Stimulated activated CD4-positive, alpha-beta T cell treated with anti-CD3 and anti-CD28 coated beads, Interleukin-15, amount 100 ng/mL, for 24 hours (primary cell): Measurements from ENCODE around the gene ZNF385D.

Experiments used
- DNase-seq: peaks from one replicate; pipeline ENCODE4 v3.0.0-alpha.2; 2020

Gene ZNF385D

DNA sequence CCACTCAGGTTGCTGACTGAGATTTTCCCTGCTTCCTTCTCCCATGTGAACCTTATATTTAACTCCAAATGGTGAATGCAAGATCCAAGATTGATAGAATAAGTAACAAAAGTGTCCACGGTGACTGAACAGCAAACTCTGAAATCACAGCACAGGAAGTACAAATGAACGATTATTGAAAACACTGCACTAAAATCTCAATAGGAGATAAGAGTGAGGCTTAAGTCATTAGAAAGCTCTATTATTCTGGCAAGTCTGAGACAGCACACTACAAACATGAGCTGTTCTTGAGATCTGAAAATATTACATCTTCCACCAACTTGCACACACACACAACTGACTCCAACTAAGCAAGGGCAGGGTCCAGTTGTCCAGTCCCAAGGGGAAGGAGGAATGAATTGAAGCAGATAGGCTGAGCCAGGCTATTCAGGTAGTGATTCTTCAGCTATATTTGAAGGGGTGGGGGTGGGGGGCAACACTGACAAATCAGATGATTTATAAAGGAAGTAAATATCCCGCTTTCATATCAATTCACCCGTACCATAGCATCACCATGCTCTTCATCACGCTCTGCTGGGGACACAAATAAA lies 2.9 kb downstream of the ZNF385D start:
- no peak for DNase-seq

DNA sequence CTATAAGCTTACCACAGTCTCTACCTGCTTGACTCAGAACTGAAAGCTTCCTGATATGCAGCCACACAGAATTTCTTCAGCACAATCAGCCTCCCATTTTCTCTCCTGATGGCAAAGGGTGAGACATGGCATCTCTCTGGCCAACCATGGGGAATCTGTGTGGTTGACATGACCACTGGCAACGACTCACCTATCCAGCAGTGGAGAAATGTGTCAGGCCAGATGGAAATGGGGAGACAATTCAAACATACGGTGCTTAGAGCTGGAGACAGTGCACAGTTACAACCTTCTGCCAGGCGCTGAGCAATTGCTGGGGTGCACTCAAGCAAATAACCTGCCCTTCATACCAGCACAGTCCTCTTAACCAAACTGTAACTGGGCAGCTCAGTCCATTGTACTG lies 3.6 kb downstream of the ZNF385D start:
- no peak for DNase-seq

DNA sequence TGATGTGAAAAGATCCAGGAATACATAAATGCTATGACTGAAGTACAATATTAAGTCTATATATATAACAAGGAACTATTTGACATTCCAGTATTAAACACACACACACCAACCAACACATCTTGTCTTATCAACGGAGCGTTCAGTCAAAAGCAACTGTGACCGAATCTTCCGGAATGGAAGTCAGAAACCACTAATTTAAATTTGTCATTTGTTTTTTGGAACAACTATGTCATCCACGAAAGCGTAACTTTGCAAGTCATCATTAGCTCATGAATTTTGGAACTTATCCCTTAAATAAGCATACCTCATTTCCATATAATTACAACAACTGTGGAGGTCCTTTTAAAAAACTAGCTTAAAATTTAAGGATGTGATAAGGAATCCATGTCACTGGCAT lies 5.0 kb downstream of the ZNF385D start:
- DNase-seq, result no peak

DNA sequence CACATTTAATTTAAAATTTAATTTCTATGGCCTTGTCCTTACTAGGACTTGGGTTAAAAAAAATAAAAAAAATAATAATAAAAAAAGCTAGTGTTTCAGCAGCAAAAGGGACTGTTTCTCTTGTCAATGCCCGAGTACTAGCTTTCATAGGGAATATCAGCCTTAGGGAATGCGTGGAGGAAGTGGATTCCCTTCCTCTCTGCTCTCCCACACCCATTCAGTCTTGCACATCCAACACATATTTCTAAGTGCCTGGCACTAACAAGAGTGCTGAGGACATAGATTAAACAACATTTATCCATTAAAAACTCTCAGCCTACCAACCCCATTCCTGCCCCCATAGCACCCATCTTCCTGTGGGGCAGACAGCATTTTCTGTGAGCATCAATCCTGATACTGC lies 6.2 kb downstream of the ZNF385D start:
- no peak for DNase-seq

DNA sequence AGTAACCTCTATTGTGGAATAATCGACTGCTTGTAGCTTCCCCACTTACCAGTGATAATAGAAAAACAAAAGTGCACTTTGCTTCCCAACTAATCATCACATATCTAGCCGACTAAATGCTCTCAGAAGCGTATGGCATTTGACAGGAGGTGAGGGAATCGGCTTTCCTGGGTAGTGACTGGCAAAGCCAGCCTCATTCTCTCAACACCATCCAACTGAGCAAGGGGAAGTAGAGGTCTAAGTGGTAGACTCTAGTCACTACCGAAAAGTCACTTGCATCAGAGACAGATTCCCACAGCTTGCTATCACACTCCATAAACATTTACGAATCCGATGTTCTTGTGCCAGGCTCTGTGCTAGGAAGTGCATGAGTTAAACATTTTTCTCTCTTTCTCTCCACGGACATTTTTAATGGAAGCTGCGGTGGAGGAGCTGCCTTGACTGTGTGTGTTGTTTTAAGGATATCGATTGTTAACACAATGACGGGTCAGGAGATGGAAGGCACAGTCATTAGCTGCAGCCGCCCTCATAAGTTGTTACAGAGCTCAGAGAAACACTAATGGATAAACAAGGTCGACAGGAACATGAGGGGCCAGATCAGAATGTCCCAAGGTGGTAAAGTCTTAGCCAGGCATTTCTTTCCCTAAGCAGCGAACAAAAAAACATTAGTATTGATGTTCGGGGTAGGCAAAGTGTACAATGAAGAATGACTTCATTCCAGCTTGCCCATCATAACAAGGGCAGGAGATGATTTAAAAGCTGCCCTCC lies 11.9 kb downstream of the ZNF385D start:
- no peak for DNase-seq

DNA sequence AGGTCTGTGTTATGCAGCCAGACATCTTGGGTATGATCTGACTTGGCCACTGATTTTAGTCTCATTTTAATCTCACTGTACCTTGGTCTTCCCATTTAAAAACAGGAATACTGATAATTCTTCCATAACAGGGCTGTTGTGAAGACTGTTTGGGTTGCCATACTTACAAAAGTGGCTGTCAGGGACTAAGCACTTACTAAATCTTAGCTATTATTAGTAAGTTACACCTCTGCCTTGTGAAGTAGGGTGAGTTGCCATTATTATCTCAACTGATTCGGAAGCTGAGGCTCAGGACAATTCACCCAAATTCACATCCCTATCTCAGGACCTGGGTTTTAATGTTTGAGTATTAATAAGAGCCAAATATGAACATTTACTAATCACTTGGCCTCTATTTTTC lies 12.7 kb downstream of the ZNF385D start:
- DNase-seq, result no peak

DNA sequence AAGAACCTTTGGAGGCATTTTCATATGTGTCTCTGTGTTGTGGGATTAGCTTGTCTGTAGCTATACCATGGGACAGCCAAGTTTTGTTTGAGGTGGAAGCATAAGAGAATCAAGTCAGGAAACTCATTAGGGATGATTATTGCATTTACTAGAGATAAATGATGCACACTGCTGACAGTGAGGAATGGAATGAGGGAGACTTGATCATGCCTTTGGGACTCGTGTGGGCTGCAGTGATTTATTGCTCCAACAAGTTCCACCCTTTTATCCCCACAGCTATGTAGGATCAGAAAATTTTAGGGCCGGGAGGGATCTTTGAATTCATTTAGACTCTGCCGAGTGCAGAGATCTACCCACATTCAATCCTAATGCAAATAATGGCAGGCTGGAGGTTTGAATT lies 16.3 kb downstream of the ZNF385D start:
- DNase-seq, result no peak

DNA sequence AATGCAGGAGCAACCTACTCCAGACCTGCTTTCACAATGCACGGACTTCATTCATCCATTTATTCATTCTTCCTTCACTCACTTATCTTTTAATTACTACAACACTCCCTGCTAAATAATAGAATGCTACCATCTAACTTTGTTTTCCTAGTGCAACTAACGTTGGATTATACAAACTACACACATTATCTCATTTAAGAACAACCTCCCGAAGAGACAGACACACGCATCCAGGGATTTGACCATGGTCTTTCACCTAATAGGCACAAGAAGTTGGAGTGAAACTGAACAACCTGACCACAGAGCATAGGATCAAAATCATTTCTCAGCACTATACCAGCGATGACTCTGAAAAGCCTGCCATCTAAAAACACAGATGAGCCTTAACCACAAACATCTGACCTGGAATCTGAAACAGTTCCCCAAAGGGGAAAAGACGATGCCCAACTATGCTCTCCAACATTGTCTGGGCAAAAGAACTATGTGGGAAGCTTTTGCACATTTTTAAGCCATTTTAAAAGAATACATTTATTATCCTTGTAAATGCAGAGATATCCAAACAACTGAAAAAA lies 21.0 kb downstream of the ZNF385D start:
- DNase-seq, result no peak

DNA sequence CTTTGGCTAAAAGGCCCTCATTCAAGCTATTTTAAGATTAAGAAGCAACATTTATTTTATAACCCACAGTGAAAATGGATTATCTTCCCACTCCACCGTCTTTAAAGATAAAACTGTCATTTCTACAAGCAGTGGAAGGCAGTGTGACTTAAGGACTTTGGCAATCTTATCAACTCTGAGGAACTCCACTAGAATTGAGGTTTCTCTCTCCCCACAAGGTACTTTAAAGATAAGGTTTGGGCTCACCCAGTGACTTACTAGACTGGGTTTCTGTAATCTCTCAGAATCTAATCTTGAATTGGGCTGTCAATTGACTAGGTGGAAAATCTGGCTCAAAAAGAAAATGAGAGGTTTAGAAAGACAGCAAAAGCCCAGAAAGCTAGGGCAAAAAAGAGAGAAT lies 21.7 kb downstream of the ZNF385D start:
- DNase-seq, result no peak

DNA sequence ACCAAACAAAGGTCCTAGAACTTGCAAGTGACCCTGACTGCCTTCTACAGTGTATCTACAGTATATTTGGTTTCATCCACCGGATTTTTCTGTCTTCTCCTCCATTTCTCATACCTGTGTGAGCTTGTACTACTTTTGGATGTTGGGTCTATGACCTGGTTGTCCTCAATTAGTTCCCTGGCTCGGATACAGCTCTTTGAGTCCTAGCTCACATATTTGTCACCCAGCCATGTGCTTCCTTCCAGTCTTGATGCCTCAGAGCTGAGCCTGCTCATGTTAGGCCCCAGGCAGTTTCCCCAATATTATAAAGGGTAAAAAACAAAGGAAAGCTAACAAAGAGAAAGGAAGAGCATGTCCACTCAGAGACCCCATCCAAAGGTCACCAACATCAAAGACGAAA lies 28.2 kb downstream of the ZNF385D start:
- no peak for DNase-seq

DNA sequence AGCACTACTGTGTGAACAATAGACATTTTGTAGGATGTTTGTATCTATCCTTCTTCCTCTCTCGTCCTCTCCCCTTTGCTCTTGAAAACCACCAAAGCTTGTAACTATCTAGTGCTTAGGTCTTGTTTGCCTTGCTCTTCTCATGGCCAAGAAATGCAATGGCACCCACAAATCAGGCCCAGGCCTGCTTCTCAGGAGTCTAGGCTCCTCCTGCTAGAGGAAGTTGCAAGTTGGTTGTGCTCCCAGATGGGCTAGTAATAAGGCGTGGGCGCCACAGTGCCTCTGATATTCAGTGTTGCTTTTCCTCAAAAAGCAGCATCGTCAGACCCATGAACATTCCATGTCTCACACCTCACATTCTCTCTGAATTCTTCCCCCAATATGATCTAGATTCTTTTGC lies 28.7 kb downstream of the ZNF385D start:
- DNase-seq, result no peak

DNA sequence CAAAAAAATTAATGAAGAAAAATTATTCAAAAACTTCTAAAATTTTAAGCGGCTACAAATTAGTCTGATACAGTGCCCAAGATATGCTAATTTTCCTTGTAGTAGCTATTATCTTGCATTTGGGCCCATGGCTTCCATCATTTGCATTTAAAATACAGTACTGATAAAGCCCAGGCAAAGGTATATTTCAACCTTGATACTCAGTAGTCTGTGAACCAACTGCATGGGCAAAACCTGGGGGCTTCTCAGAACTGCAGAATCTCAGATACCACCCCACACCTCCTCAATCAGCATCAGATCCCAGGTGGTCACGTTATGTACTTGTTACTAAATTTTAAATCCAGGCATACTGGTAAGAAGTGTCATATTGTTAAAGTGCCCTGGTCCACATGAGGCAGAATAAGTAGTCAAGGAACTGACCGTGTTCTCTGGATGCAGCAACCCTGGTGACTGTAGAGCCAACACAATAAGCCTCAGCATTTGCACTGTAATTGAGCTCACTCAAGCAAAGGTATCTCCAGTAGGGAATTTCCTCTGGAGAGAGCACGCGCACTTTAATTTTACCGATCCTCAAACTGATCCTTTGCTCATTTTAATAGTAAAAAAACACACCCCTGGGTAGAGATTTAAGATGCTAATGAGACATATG lies 31.9 kb downstream of the ZNF385D start:
- no peak for DNase-seq

DNA sequence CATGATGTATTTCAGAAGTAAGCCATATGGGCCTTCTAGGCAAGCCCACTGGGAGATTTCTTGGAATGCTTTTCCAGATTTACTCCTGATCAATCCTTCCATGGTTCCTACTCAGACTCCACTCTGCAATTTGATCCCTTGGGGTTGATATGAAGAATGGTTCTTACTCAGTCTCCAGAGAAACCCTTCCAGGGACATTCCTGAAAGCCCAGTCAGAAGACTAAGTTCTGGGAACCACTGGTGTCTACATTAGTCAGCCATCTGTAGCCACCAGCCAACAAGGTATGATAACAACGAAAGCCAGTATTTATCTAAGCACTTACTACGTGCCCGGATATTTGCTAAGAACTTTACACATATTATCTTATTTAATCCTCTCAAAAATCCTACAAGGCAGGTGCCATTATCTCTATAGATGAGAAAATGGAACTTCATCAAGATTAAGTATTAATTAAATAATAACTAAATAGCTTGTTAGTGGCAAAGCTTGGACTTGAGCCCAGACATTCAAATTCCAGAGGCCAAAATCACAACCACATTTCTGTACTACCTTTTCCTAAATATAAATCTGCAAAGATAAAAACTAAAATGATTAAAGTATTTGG lies 32.7 kb downstream of the ZNF385D start:
- no peak for DNase-seq

DNA sequence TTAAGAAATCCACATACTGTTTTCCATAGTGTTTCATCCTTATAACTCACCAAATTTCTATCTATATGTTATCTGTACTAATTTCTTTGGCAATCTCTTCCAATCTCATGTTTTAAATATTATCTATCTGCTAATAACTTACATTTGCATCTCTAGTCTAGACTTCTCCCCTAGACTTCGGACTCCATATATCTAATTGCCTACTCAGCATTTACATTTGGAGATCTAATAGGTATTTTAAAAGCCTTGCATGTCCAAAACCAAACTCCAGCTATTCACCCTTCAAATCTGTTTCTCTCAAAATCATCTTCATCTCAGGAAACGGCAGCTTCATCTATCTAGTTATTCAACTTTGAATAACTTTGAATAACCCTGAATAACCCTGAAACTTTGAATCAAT lies 35.3 kb downstream of the ZNF385D start:
- no peak for DNase-seq

DNA sequence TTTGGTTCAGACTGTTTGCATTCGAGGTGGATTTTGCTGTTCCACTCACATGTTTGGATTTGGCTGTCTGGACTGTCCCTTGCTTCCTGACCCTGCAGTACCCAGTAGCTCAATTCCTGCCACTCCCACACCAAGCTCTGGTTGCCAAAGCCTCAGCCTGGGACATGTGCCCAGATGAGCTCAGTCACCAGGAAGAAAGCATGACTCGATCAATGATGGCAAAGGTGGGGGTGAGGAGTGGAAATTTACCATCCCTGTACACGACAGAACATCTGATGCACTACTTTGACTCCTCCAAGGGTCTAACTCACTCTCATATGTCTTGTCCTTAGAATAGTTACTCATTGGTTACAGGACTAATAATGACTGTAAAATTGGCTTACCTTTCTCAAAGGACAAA lies 45.2 kb downstream of the ZNF385D start:
- no peak for DNase-seq

DNA sequence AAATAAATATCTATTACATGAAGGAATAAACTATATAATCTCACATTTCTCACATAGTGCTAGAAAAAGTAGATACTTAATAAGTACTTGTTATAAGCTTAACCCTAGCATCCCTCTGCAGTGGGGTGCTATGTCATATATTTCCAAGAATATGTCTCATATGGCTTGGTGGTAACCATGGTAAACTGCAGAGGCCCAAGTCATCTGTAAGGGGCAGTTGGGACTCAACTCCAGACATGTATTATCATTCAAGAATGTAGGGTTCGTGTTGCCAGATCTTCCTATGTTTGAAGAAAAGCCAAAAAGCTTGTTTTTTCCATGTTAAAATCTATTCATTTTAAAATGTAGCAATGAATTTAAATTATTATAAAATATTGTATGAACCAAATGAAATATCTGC lies 46.2 kb downstream of the ZNF385D start:
- no peak for DNase-seq

DNA sequence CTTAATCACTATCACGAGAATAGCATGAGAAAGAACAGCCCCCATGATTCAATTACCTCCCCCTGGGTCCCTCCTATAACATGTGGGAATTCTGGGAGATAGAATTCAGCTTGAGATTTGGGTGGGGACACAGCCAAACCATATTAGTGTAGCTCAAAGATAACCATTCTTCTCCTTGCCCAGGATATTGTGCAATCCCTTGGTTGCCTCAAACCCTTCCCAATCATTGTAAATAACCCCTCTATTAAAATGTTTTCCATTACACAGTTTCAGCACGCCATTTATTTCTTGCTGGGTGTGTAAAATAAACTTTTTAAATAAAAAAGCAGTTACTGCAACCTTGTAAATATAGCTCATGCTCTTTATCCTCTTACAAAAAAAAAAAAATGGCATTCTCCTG lies 47.7 kb downstream of the ZNF385D start:
- no peak for DNase-seq

DNA sequence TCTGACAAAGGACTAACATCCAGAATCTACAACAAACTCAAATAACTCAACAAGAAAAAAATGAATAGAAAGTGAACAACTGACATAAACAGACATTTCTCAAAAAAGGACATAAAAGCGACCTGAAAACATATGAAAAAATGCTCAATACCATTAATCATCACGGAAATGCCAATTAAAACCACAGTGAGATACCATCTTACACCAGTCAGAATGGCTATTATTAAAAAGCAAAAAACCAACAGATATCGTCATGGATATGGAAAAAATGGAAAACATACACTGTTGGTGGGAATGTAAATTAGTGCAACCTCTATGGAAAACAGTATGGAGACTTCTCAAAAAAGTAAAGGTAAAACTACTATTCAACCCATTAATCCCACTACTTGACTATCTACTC lies 53.3 kb downstream of the ZNF385D start:
- DNase-seq, result no peak

DNA sequence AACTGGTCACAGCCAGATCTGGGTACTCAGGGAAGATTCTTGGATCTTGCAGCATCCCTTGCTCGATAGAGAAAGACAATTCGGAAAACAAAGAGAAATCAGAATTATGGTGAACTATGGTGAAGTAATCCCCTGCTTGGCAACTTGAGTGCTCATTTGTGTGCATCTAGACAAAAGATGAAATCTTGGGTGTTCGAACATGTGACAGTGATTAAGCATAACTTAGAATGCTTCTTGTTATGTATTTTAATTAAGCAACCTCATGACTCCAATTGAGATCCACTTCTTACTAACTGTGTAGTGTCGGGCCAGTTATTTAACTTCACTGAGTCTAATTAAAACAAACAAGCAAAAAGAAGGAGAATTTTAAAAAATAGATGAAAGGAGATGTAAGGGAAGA lies 56.5 kb downstream of the ZNF385D start:
- DNase-seq, result no peak

DNA sequence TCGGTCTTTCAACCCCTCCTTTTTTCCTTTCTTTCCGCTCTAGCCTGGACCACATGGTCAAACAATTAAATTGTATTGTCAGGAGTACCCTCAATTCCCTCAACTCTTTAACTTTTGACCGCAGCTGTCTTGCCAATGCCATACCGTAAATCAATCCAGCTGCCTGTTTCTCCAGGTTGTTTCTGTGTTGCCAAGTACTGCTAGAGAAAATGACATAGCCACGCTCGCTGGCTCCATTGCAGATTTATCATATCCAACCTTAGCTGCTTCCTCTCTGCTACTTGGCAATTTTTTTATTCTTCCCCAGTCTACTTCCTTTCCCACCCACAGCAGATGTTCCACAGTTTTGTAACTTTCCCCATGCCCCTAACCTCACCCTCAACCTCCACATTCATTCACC lies 60.0 kb downstream of the ZNF385D start:
- no peak for DNase-seq

DNA sequence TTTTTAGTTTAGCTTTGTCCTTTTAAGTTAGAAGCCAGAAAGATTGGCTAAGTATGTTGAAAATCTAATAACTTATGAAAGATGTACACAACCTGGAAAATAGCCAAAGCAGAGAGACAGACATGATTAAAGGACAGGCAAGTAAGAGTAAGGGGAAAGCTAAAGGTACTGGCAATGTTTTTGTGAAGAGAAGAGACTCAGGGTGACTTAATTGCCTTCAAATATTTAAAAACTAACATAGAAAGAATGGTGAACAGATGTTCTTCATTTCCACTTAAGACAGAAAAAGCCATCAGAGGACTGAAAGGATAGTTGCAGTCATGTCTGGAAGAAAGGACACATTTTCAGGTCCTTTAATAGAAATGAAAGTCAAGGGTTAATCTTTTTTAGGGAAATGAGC lies 68.8 kb downstream of the ZNF385D start:
- no peak for DNase-seq

DNA sequence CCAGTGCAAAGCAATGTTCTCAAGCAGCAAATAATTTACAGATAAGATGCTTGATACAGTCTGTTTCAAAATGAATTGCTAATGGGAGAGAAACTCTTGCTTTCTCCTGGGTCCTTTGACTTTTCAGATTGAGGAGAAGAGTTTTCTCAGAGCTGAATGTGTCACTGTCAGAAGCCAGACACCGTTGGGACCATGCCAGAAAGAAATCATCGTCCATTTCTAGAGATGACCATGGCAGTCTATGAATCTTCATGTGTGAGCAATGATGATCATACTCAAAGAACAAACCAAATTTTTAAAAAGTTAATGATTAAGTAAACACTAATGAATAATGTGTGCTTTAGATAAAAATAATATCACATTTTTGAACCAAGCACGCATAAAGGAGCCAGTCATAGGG lies 77.6 kb downstream of the ZNF385D start:
- no peak for DNase-seq

DNA sequence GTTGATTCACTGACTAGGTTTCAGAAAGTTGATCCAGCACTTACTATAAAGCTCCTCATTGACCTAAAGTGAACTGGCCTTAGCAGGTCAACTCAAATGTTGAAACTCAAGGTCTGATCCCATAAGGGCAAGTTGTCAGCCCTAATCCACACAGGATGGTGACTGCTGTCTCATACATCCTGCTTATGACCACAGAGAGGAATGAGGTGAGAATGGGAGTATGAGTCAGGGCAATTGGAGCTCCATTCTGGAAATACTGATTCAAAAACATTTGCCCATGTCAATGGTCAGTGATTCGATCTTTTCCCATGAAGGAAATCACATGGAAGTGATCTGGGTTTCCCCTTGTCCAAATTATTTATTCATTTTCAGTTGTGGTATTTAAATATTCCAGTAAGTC lies 78.7 kb downstream of the ZNF385D start:
- no peak for DNase-seq

DNA sequence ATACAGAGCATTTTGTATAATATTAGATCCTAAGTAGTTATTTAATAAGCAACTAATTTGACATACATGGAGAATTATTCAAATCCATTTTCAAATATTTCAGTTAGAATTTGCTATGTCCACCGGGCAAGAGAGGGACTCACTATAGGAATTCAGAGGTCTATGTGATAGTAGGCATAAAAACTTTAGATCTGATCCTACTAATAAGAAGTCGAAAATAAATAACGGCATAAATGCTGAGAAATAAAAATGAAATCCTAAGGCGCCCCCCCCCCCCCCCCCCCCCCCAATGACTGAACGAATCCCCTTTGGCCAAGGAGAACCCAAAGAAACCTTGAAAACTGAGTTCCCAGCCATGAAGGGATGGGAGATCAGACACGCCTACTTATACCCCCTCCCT lies 80.6 kb downstream of the ZNF385D start:
- DNase-seq, result no peak
